Muscle of leg (tissue), 11 donors: ENCODE results near the gene C1QTNF2. TPM values are rescaled to one million over a fixed set of nuclear protein-coding genes. Genes with fewer than 3 reads are reported as not detected.
A peak's percentile ranks its signal among the peaks of the same experiment; 100 is the strongest.

Source experiments
- DNase-seq: peaks from one replicate; pipeline ENCODE4 v3.0.0; 2013
- H3K27ac ChIP-seq: one replicate; pipeline ENCODE4 v1.5.1; 2013; ENCODE audit warnings: mild to moderate bottlenecking, low read length, control low read depth
- H3K27me3 ChIP-seq: one replicate; pipeline ENCODE4 v1.6.1; 2013; ENCODE audit warnings: low read length; ENCODE audit not compliant: control insufficient read depth, insufficient read depth
- H3K36me3 ChIP-seq: one replicate; pipeline ENCODE4 v1.6.1; 2013; ENCODE audit warnings: low read length; ENCODE audit not compliant: control insufficient read depth, insufficient read depth
- H3K4me1 ChIP-seq: one replicate; pipeline ENCODE4 v1.6.1; 2013; ENCODE audit warnings: low read length; ENCODE audit not compliant: control insufficient read depth, insufficient read depth
- H3K4me3 ChIP-seq: one replicate; pipeline ENCODE4 v1.5.1; 2013; ENCODE audit warnings: low read length, control low read depth
- H3K9me3 ChIP-seq: replicated peaks from 2 replicates; pipeline ENCODE4 v1.6.1; 2013; ENCODE audit warnings: low read depth, low read length; ENCODE audit not compliant: control insufficient read depth
- WGBS: methylation state at CpG from one replicate; pipeline ENCODE4 v1.1.5; 2013; ENCODE audit warnings: missing lambda C conversion rate; ENCODE audit not compliant: insufficient coverage; 5-methylcytosine and 5-hydroxymethylcytosine counted together
- polyA plus RNA-seq, 8 donors: library from polyadenylated mRNA; unstranded; fragments of 120-200 nt; gene quantifications; one replicate each; pipeline versions ENCODE4 v1.2.1 to v1.2.3, GENCODE V29; 2013; ENCODE audit warnings: inconsistent platforms in 1 of 8, low replicate concordance in 1 of 8; ENCODE audit not compliant: insufficient read length in 8 of 8, insufficient read depth in 1 of 8
- total RNA-seq: library from RNA; stranded (reverse); fragments of 120-200 nt; gene quantifications from one replicate; pipeline ENCODE4 v1.2.4, GENCODE V29; 2013

The C1QTNF2 gene
- total and polyA plus RNA-seq, 9 donors = 24.3 to 31.8 (median 26.8) TPM

DNA sequence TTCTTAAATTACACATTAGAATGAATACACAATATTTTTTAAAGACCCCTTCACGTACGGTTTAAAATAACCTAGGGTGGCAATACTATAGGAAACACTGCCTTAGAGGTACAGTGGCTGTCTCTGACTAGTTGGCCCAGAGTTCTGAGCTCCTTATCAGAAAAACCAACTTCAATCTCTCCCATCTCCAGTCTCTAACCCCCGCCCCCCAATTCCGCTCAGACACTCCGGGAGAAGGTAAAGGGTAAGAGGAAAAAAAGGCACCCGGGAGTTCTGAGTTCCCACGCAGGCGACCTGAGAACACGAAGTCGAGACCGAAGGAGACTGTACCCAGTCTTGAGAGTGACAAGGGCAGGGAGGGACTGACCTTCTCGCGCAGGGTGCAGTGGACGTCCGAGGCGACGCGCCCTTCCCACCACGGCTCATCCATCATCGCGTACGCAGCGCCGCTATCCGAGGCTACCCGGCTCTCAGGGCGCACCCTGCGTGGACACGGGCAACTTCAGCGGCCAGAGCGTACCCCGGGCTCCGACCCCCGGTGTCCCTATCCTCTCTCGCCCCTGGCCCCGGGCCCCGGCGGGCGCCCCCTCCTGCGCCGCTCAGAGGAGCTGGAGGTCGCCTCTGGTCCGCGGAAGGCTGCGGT is 58.8 kb downstream of the C1QTNF2 start:
- Histone ChIP-seq H3K4me1 (peaks cover 14% of the 10 kb centered on the region), H3K9me3 (no peaks in the 10 kb centered on the region), H3K4me3 (peak overlapping the region; percentile 74), H3K36me3 (peaks cover 3% of the 10 kb centered on the region), H3K27ac (no peak overlapping the region), H3K27me3 (peaks cover 2% of the 10 kb centered on the region)
- DNase-seq = peak; percentile 19
- 3% methylated on average over 30 of the region's 45 CpGs for WGBS

DNA sequence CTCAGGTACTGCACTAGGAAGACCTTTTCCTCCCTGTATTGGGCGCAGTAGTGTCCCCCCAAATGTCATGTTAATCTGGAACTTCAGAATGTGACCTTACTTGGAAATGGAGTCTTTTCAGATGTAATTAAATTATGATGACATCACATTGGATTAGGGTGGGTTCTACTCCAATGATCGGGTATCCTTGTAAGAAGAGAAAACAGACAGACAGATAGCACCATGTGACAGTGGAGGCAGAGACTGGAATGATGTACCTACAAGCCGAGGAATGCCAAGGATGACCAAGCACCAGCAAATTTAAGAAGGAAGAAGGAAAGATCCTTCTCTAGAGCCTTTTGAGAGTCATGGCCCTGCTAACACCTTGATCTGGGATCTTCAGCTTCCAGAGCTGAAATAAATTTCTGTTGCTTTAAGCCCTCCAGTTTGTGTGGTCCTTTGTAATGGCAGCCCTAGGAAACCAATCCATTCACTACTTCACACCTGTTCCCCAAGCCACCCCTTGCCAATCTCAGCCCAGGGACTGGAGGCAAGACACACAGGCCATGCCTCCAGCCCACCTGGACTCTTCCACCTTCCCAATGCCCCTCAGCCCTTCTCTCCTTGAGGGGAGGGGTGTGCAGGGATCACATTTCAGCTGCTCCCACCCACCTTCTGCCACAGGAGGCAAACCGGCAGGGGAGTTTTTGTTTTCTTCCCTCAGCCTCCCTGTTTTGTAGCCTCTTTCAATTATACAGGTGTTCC is 59.7 kb downstream of the C1QTNF2 start:
- Histone ChIP-seq H3K36me3 (peaks cover 3% of the 10 kb centered on the region), H3K27ac (no peak overlapping the region), H3K27me3 (peaks cover 2% of the 10 kb centered on the region), H3K4me1 (peaks cover 14% of the 10 kb centered on the region), H3K9me3 (no peaks in the 10 kb centered on the region), H3K4me3 (no peak overlapping the region)
- DNase-seq = no peak
- 95% methylated on average over 2 of the region's 4 CpGs for WGBS

DNA sequence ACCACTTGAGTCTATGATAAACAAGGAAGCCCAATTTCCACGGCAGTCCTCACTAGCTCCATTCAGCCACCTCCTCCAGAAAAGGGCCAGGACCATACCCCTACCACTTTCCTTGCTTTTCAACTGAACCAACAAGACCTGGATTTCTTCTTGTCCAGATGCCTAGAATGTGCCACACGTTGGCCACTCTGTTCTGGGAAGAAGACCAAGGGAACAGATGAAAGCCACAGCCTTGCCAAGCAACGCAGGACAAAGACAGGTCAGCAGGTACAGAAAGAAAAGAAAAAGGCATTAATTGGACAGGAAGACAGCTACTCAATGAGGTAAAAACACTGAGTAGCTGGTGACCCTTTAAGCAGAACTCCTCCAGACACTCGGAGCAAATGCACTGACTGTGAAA is 60.3 kb downstream of the C1QTNF2 start:
- H3K4me1 ChIP-seq = peaks cover 14% of the 10 kb centered on the region
- 93% methylated on average over 3 of the region's 4 CpGs for WGBS
- H3K27ac ChIP-seq = no peak overlapping the region
- DNase-seq = no peak
- H3K9me3 ChIP-seq = no peaks in the 10 kb centered on the region
- H3K36me3 ChIP-seq = peaks cover 6% of the 10 kb centered on the region
- H3K4me3 ChIP-seq = no peak overlapping the region
- H3K27me3 ChIP-seq = peaks cover 2% of the 10 kb centered on the region

DNA sequence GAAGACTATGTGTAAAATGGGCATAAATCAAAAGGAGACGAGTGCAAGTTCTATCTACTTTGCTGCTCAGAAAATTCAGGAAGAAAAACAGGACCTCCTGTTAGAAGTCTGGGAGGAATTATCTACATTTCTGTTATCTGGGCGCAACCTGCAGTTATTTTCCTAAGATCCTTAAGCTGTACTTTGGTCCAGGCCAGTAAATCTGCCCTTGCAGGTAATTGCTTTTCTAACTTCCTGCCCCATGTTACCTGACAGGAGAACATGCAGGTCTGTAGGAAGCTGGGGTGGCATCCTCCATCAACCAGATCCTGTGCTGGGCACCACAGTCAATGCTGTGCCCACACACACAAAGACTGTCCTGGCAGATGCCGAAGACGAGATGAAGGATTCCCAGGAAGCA is 63.7 kb downstream of the C1QTNF2 start:
- peaks cover 2% of the 10 kb centered on the region for H3K27me3 ChIP-seq
- H3K4me1 ChIP-seq = peaks cover 6% of the 10 kb centered on the region
- peaks cover 10% of the 10 kb centered on the region for H3K36me3 ChIP-seq
- H3K27ac ChIP-seq = no peak overlapping the region
- 100% methylated on average over 3 of the region's 4 CpGs for WGBS
- no peak for DNase-seq
- no peaks in the 10 kb centered on the region for H3K9me3 ChIP-seq
- no peak overlapping the region for H3K4me3 ChIP-seq

DNA sequence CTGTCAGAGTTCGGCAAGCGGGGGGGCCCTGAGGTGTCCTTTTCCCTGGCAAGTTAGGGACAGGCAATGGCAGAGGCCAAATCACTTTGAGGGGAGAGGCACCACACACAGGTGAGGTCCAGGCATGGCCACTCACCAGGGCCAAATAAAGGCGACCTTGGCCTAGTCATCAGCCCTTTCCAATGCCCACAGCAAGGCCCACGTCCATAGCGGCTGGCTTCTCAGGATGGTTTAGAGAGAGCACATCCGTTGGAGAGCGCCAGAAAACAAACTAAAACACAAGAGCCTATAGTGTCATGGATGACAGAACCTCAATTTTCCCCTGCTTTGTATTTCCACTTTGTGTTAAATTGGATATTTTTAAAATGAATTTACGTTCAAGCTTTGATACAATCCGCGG is 65.1 kb downstream of the C1QTNF2 start:
- no peaks in the 10 kb centered on the region for H3K27me3 ChIP-seq
- H3K36me3 ChIP-seq = peaks cover 10% of the 10 kb centered on the region
- DNase-seq = no peak
- H3K4me1 ChIP-seq = no peaks in the 10 kb centered on the region
- no peak overlapping the region for H3K27ac ChIP-seq
- H3K9me3 ChIP-seq = no peaks in the 10 kb centered on the region
- H3K4me3 ChIP-seq = no peak overlapping the region
- 90% methylated on average over 7 of the region's 10 CpGs for WGBS

DNA sequence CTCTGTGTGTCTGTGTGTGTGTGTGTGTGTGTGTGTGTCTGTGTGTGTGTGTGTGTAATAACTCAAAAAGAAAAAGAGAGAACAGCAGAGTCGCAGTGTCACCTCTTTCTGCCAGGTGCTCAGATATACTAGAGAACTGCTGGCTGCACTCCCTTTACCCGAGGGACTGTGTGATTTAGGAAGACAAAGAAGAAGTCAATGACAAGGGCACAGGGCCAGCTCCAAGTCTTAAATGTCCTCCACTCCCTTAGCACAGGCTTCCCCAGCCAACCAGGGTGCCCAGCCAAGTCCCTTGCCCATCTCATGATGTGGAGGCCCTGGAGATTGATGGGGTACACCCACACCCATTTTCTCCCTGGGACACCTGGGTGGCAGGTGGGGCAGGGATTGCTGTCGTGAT is 66.7 kb downstream of the C1QTNF2 start:
- Histone ChIP-seq H3K27me3 (no peaks in the 10 kb centered on the region), H3K9me3 (no peaks in the 10 kb centered on the region), H3K4me3 (no peak overlapping the region), H3K36me3 (peaks cover 10% of the 10 kb centered on the region), H3K4me1 (no peaks in the 10 kb centered on the region), H3K27ac (no peak overlapping the region)
- whole genome bisulfite sequencing = 73% methylated on average over 3 of the region's 3 CpGs
- no peak for DNase-seq

DNA sequence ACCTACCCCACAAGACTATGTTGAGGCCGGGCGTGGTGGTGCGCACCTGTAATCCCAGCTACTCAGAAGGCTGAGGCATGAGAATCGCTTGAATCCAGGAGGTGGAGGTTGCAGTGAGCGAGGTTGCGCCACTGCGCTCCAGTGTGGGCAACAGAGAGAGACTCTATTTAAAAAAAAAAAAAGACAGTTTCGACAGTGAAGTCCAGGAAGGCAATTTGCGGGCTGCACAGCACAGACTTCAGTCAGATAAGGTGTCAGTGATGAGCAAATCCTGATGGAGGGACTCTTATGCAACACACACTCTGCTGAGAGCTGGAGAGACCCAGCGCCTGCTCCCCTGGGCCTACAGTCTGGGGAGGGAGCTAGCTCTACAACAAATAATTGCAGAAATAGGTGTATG is 72.2 kb downstream of the C1QTNF2 start:
- DNase-seq = no peak
- Histone ChIP-seq H3K4me1 (no peaks in the 10 kb centered on the region), H3K4me3 (no peak overlapping the region), H3K27me3 (no peaks in the 10 kb centered on the region), H3K27ac (no peak overlapping the region), H3K36me3 (no peaks in the 10 kb centered on the region), H3K9me3 (no peaks in the 10 kb centered on the region)
- WGBS = 98% methylated on average over 7 of the region's 10 CpGs

DNA sequence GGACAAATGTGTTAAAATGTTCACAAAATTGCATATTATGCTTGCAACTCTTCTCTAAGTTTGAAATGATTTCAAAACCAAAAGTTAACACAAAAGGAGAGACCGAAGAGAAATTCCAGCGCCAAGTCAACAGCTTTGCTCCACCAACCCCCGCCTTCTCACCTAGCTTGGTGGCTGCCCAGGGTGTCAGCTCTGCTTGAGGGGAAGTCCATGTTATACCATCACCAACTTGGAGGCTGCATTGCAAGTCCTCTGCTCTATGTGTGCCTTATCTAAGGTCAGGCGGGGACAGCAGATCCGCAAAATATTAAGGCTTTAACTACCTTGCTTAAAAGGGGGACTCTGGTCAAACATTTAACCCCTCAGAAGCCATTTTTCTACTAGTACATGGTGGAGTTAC is 72.7 kb downstream of the C1QTNF2 start:
- Histone ChIP-seq H3K9me3 (no peaks in the 10 kb centered on the region), H3K4me3 (no peak overlapping the region), H3K27me3 (no peaks in the 10 kb centered on the region), H3K27ac (no peak overlapping the region), H3K4me1 (no peaks in the 10 kb centered on the region), H3K36me3 (no peaks in the 10 kb centered on the region)
- WGBS = no CpG with 5 or more reads among the region's 5 CpGs
- DNase-seq = no peak

Other genes with a start within 250 kb of the C1QTNF2 start
- gene FABP6, start 141.1 kb downstream of the C1QTNF2 start, total RNA-seq = 0.09 TPM
- gene FABP6, start 141.1 kb downstream of the C1QTNF2 start, polyA plus RNA-seq = under 1 TPM in 6 of 8 donors, not detected in 2; 0.21 to 0.90 (median 0.38) TPM
- 3.8 TPM for gene CCNJL, start 58.1 kb downstream of the C1QTNF2 start, total RNA-seq
- gene CCNJL, start 58.1 kb downstream of the C1QTNF2 start, polyA plus RNA-seq = 1 to 10 TPM; 4.6 to 6.6 (median 6.0) TPM
- gene FAM200C, start 29.4 kb upstream of the C1QTNF2 start, total RNA-seq = 11.9 TPM
- 10 to 100 TPM in 2 of 8 donors, 1 to 10 TPM in 6; 9.0 to 14.5 (median 9.8) TPM for gene FAM200C, start 29.4 kb upstream of the C1QTNF2 start, polyA plus RNA-seq
- gene SLU7, start 48.5 kb upstream of the C1QTNF2 start, total RNA-seq = 33.6 TPM
- gene SLU7, start 48.5 kb upstream of the C1QTNF2 start, polyA plus RNA-seq = 10 to 100 TPM; 28.3 to 49.3 (median 40.7) TPM
- gene PTTG1, start 51.2 kb upstream of the C1QTNF2 start, total RNA-seq = 40.5 TPM
- 10 to 100 TPM; 29.8 to 45.5 (median 38.2) TPM for gene PTTG1, start 51.2 kb upstream of the C1QTNF2 start, polyA plus RNA-seq